HEK293T (cell line): ENCODE data around the gene COL23A1.

Source experiments
- CTCF ChIA-PET: fragments of 350-600 bp; formaldehyde crosslinking; extraction: SDS; loops from one replicate; lab custom pipeline; 2021; ENCODE audit warnings: antibody characterized with exemption, inconsistent platforms; lab: Yijun Ruan, JAX
- POLR2A ChIA-PET: fragments of 350-600 bp; formaldehyde crosslinking; extraction: SDS; loops from one replicate; lab custom pipeline; 2020; ENCODE audit warnings: antibody characterized with exemption, inconsistent platforms; lab: Yijun Ruan, JAX
- DNase-seq: peaks from one replicate; pipeline ENCODE4 v3.0.0; 2012; ENCODE audit warnings: mixed read lengths; ENCODE audit errors: extremely low spot score
- ARNT ChIP-seq: fragments of 450-650 bp; IDR thresholded peaks from 2 replicates; pipeline ENCODE4 v1.6.1; 2017; ENCODE audit warnings: mild to moderate bottlenecking
- BHLHE40 ChIP-seq: fragments of 450-650 bp; IDR thresholded peaks from 2 replicates; pipeline ENCODE4 v1.6.1; 2016; ENCODE audit warnings: mild to moderate bottlenecking, moderate library complexity, borderline replicate concordance
- CTBP1 ChIP-seq: fragments of 450-650 bp; IDR thresholded peaks from 2 replicates; pipeline ENCODE4 v1.6.1; 2016; ENCODE audit warnings: borderline replicate concordance
- ELF4 ChIP-seq: fragments of 450-650 bp; IDR thresholded peaks from 2 replicates; pipeline ENCODE4 v1.6.1; 2017; ENCODE audit warnings: antibody characterized with exemption
- FOXA1 ChIP-seq: fragments of 450-650 bp; IDR thresholded peaks from 2 replicates; pipeline ENCODE4 v1.6.1; 2016; ENCODE audit warnings: mild to moderate bottlenecking
- FOXK2 ChIP-seq: fragments of 450-650 bp; IDR thresholded peaks from 2 replicates; pipeline ENCODE4 v1.6.1; 2016; ENCODE audit warnings: mild to moderate bottlenecking
- FOXM1 ChIP-seq: fragments of 450-650 bp; IDR thresholded peaks from 2 replicates; pipeline ENCODE4 v1.6.1; 2017; ENCODE audit warnings: mild to moderate bottlenecking, borderline replicate concordance
- HDGF ChIP-seq: fragments of 450-650 bp; IDR thresholded peaks from 2 replicates; pipeline ENCODE4 v1.6.1; 2017; ENCODE audit warnings: antibody characterized with exemption, borderline replicate concordance
- L3MBTL2 ChIP-seq: fragments of 450-650 bp; conservative IDR thresholded peaks from 2 replicates; pipeline ENCODE4 v1.6.1; 2016; ENCODE audit warnings: mild to moderate bottlenecking
- LEF1 ChIP-seq: fragments of 450-650 bp; IDR thresholded peaks from 2 replicates; pipeline ENCODE4 v1.6.1; 2017; ENCODE audit warnings: mild to moderate bottlenecking, borderline replicate concordance
- NFRKB ChIP-seq: fragments of 450-650 bp; IDR thresholded peaks from 2 replicates; pipeline ENCODE4 v1.6.1; 2016; ENCODE audit warnings: mild to moderate bottlenecking, moderate library complexity
- PKNOX1 ChIP-seq: fragments of 450-650 bp; IDR thresholded peaks from 2 replicates; pipeline ENCODE4 v1.6.1; 2016
- SP1 ChIP-seq: fragments of 450-650 bp; IDR thresholded peaks from 2 replicates; pipeline ENCODE4 v1.6.1; 2017
- SUZ12 ChIP-seq: fragments of 450-650 bp; IDR thresholded peaks from 2 replicates; pipeline ENCODE4 v1.6.1; 2016; ENCODE audit warnings: mild to moderate bottlenecking
- TARDBP ChIP-seq: fragments of 450-650 bp; IDR thresholded peaks from 2 replicates; pipeline ENCODE4 v1.6.1; 2016
- ZNF384 ChIP-seq: fragments of 450-650 bp; IDR thresholded peaks from 2 replicates; pipeline ENCODE4 v1.6.1; 2016

The COL23A1 gene

GRCh38 chr5:178626484-178627258, 36.5 kb upstream of the COL23A1 start, which contains the start of gene CLK4:
TSS of gene CLK4 (minus strand) at chr5:178627050. CDS start at chr5:178623416, 3,634 bp downstream.
- POLR2A ChIA-PET: interaction anchor here (1.0 to 2.9 kb wide), 4 partner anchors 11 to 422 kb away, joined by 3 to 12 read pairs (median 4); partner anchors contain the start of genes COL23A1 and HNRNPAB
- peak; percentile 98 for DNase-seq
- TF ChIP-seq TARDBP (no peak), NFRKB (no peak), ZNF384 (no peak), BHLHE40 (no peak), PKNOX1 (no peak), SUZ12 (no peak), SP1 (no peak), FOXA1 (no peak), L3MBTL2 (peak; percentile 44), ARNT (no peak), FOXK2 (no peak), FOXM1 (peak; percentile 84; the same call in 1 of the 2 replicates)

GRCh38 chr5:178625679-178626483, 35.7 kb upstream of the COL23A1 start:
- TF ChIP-seq ARNT (no peak), CTBP1 (no peak), NFRKB (no peak), HDGF (no peak), FOXK2 (no peak), ZNF384 (no peak), ELF4 (no peak), BHLHE40 (no peak), SP1 (no peak), L3MBTL2 (no peak)
- ChIA-PET POLR2A (interaction anchor here (0.6 to 2.9 kb wide), 7 partner anchors 10 to 422 kb away, joined by 3 to 12 read pairs (median 3); partner anchors contain the start of genes COL23A1, HNRNPAB and ZNF354B), CTCF (interaction anchor here (1.6 kb wide), 1 partner anchor 36 kb away, joined by 4 read pairs; the partner anchor contains the start of gene COL23A1)
- peak; percentile 32 for DNase-seq

More at GRCh38 chr5:178626484-178627258, 36.5 kb upstream of the COL23A1 start, which contains the start of gene CLK4:
- CTCF ChIA-PET: interaction anchor here (1.6 kb wide), 1 partner anchor 37 kb away, joined by 4 read pairs; the partner anchor contains the start of gene COL23A1

GRCh38 chr5:178624631-178625546, 34.7 kb upstream of the COL23A1 start:
- DNase-seq: no peak
- peak; percentile 75 for TF ChIP-seq ZNF384
- TF ChIP-seq NFRKB: no peak
- 0 out of 2 replicates have a peak, but pooled peaks have one; percentile 17 for TF ChIP-seq PKNOX1
- TF ChIP-seq SP1: no peak
- TF ChIP-seq TARDBP: no peak
- ChIA-PET POLR2A (interaction anchor here (1.0 to 2.9 kb wide), 3 partner anchors 15 to 421 kb away, joined by 3 to 12 read pairs (median 3); partner anchors contain the start of genes COL23A1 and HNRNPAB), CTCF (interaction anchor here (1.6 kb wide), 1 partner anchor 35 kb away, joined by 4 read pairs; the partner anchor contains the start of gene COL23A1)

- TF ChIP-seq FOXA1 (no peak), BHLHE40 (no peak), L3MBTL2 (no peak), PKNOX1 (no peak), FOXM1 (no peak), LEF1 (no peak), CTBP1 (no peak), TARDBP (no peak), FOXK2 (no peak)
- POLR2A ChIA-PET: no interaction called here
- no peak for DNase-seq
- CTCF ChIA-PET: no interaction called here
These were observed 32.6 kb upstream of the COL23A1 start for GRCh38 chr5:178622679-178623247.

GRCh38 chr5:178619390-178619789, 29.2 kb upstream of the COL23A1 start:
- DNase-seq: no peak
- no peak for TF ChIP-seq L3MBTL2
- TF ChIP-seq NFRKB: no peak
- no peak for TF ChIP-seq ARNT
- no peak for TF ChIP-seq ELF4
- no peak for TF ChIP-seq TARDBP
- no peak for TF ChIP-seq SUZ12
- no peak for TF ChIP-seq CTBP1
- TF ChIP-seq FOXK2: no peak
- ChIA-PET CTCF (no interaction called here), POLR2A (no interaction called here)
